SK-N-SH (cell line): ENCODE data around the gene BRINP2.

Experiments used
- EP300 ChIP-seq, 2 experiments: IDR thresholded peaks; 2 replicates each; pipeline versions ENCODE4 v1.4.0 to v1.6.1; 2012; ENCODE audit warnings: borderline replicate concordance in 1 of 2, low read depth in 1 of 2, low read length in 1 of 2
- EZH2phosphoT487 ChIP-seq: fragments of 200-600 bp; sonication (generic); IDR thresholded peaks from 2 replicates; pipeline ENCODE4 v1.6.1; 2017; ENCODE audit warnings: low read depth, mixed run types, mild to moderate bottlenecking, antibody characterized with exemption, moderate library complexity, borderline replicate concordance
- GABPA ChIP-seq: IDR thresholded peaks from 2 replicates; pipeline ENCODE4 v1.4.0; 2012; ENCODE audit warnings: low read depth, mild to moderate bottlenecking
- MEF2A ChIP-seq: IDR thresholded peaks from 2 replicates; pipeline ENCODE4 v1.4.0; 2012; ENCODE audit warnings: low read depth, borderline replicate concordance
- MXI1 ChIP-seq: IDR thresholded peaks from 2 replicates; pipeline ENCODE4 v1.6.1; 2012; ENCODE audit warnings: mild to moderate bottlenecking, low read depth, low read length, improper control_type of control experiment
- POLR2AphosphoS5 ChIP-seq: IDR thresholded peaks from 2 replicates; pipeline ENCODE4 v1.6.1; 2012; ENCODE audit warnings: low read depth, low read length
- RCOR1 ChIP-seq: fragments of 150-350 bp; IDR thresholded peaks from 2 replicates; pipeline ENCODE4 v1.6.1; 2017; ENCODE audit warnings: antibody characterized with exemption, low read length
- RFX5 ChIP-seq: IDR thresholded peaks from 2 replicates; pipeline ENCODE4 v1.6.1; 2012; ENCODE audit warnings: mild to moderate bottlenecking, improper control_type of control experiment, low read length
- TEAD4 ChIP-seq: IDR thresholded peaks from 2 replicates; pipeline ENCODE4 v1.4.0; 2012; ENCODE audit warnings: mild to moderate bottlenecking, borderline replicate concordance; ENCODE audit not compliant: insufficient read depth
- YY1 ChIP-seq: IDR thresholded peaks from 2 replicates; pipeline ENCODE4 v1.4.0; 2012; ENCODE audit warnings: low read depth, mild to moderate bottlenecking
- ZBTB33 ChIP-seq: IDR thresholded peaks from 2 replicates; pipeline ENCODE4 v1.4.0; 2012; ENCODE audit warnings: low read depth, borderline replicate concordance
- TF ChIP-seq, protein P1 (sequence below): fragments of 200-600 bp; sonication (generic); IDR thresholded peaks from 2 replicates; pipeline ENCODE4 v1.6.1; 2017; ENCODE audit warnings: antibody characterized with exemption, mild to moderate bottlenecking, moderate library complexity
- TF ChIP-seq, protein P2 (sequence below): IDR thresholded peaks from 2 replicates; pipeline ENCODE4 v1.6.1; 2012; ENCODE audit warnings: mild to moderate bottlenecking, low read depth, low read length, moderate library complexity

- TF ChIP-seq EZH2phosphoT487 (no peak), GABPA (no peak), EP300 (IDR thresholded peaks at IDR 0.05; ENCODE audit: borderline replicate concordance in 1 of 2, low read depth in 1 of 2, low read length in 1 of 2) (no peak), RCOR1 (no peak), YY1 (no peak), MEF2A (no peak), POLR2AphosphoS5 (no peak), MXI1 (no peak), ZBTB33 (no peak), TEAD4 (no peak), RFX5 (no peak)
- TF ChIP-seq, protein P1, sequence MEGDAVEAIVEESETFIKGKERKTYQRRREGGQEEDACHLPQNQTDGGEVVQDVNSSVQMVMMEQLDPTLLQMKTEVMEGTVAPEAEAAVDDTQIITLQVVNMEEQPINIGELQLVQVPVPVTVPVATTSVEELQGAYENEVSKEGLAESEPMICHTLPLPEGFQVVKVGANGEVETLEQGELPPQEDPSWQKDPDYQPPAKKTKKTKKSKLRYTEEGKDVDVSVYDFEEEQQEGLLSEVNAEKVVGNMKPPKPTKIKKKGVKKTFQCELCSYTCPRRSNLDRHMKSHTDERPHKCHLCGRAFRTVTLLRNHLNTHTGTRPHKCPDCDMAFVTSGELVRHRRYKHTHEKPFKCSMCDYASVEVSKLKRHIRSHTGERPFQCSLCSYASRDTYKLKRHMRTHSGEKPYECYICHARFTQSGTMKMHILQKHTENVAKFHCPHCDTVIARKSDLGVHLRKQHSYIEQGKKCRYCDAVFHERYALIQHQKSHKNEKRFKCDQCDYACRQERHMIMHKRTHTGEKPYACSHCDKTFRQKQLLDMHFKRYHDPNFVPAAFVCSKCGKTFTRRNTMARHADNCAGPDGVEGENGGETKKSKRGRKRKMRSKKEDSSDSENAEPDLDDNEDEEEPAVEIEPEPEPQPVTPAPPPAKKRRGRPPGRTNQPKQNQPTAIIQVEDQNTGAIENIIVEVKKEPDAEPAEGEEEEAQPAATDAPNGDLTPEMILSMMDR: no peak
- TF ChIP-seq, protein P2, sequence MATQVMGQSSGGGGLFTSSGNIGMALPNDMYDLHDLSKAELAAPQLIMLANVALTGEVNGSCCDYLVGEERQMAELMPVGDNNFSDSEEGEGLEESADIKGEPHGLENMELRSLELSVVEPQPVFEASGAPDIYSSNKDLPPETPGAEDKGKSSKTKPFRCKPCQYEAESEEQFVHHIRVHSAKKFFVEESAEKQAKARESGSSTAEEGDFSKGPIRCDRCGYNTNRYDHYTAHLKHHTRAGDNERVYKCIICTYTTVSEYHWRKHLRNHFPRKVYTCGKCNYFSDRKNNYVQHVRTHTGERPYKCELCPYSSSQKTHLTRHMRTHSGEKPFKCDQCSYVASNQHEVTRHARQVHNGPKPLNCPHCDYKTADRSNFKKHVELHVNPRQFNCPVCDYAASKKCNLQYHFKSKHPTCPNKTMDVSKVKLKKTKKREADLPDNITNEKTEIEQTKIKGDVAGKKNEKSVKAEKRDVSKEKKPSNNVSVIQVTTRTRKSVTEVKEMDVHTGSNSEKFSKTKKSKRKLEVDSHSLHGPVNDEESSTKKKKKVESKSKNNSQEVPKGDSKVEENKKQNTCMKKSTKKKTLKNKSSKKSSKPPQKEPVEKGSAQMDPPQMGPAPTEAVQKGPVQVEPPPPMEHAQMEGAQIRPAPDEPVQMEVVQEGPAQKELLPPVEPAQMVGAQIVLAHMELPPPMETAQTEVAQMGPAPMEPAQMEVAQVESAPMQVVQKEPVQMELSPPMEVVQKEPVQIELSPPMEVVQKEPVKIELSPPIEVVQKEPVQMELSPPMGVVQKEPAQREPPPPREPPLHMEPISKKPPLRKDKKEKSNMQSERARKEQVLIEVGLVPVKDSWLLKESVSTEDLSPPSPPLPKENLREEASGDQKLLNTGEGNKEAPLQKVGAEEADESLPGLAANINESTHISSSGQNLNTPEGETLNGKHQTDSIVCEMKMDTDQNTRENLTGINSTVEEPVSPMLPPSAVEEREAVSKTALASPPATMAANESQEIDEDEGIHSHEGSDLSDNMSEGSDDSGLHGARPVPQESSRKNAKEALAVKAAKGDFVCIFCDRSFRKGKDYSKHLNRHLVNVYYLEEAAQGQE: no peak
Measured at GRCh38 chr1:177329871-177330270, 159.1 kb downstream of the BRINP2 start.
